Common myeloid progenitor, CD34-positive (primary cell): Measurements from ENCODE around the gene PRSS57.

Experiments used
- CTCF ChIA-PET: fragments of 350-600 bp; sonication (Branson Sonifier 250); formaldehyde crosslinking; loops from one replicate; lab custom pipeline; 2021; ENCODE audit warnings: antibody characterized with exemption; lab: Charles Lee
- POLR2A ChIA-PET: fragments of 350-600 bp; sonication (Branson Sonifier 250); formaldehyde crosslinking; loops from one replicate; lab custom pipeline; 2021; ENCODE audit warnings: antibody characterized with exemption; lab: Charles Lee
- DNase-seq, 3 donors: peaks; one replicate each; pipeline versions ENCODE4 v3.0.0 to v3.0.0-alpha.2; 2013
- H3K27ac ChIP-seq, 2 experiments: 1 replicate in 1 of 2; 2 replicates in 1 of 2; pipeline ENCODE4 v1.7.0; 2013; ENCODE audit warnings: inconsistent platforms in 2 of 2, low read length in 2 of 2, mild to moderate bottlenecking in 2 of 2, low read depth in 1 of 2, moderate library complexity in 1 of 2; ENCODE audit not compliant: severe bottlenecking in 2 of 2, insufficient read depth in 1 of 2, poor library complexity in 1 of 2
- H3K27me3 ChIP-seq, 5 experiments: replicated peaks in 2 of 5; 1 replicate in 3 of 5; 2 replicates in 2 of 5; pipeline versions ENCODE4 v1.6.1 to v1.7.0; 2013; ENCODE audit warnings: low read length in 4 of 5, mild to moderate bottlenecking in 2 of 5, moderate library complexity in 2 of 5, inconsistent platforms in 1 of 5; ENCODE audit not compliant: insufficient read depth in 5 of 5, control insufficient read depth in 4 of 5
- H3K36me3 ChIP-seq, 4 experiments: 1 replicate in 2 of 4; 2 replicates in 2 of 4; pipeline versions ENCODE4 v1.6.1 to v1.7.0; 2013; ENCODE audit warnings: low read length in 3 of 4, control low read depth in 1 of 4, mild to moderate bottlenecking in 1 of 4; ENCODE audit not compliant: control insufficient read depth in 4 of 4, insufficient read depth in 4 of 4
- H3K4me1 ChIP-seq, 4 experiments: 1 replicate in 3 of 4; 2 replicates in 1 of 4; pipeline versions ENCODE4 v1.6.1 to v1.7.1; 2013; ENCODE audit warnings: low read length in 3 of 4, mild to moderate bottlenecking in 3 of 4, control low read depth in 1 of 4, inconsistent platforms in 1 of 4, moderate library complexity in 1 of 4; ENCODE audit not compliant: control insufficient read depth in 4 of 4, insufficient read depth in 4 of 4; ENCODE audit errors: control extremely low read depth in 1 of 4
- H3K4me3 ChIP-seq, 7 experiments: 1 replicate in 4 of 7; 2 replicates in 3 of 7; pipeline versions ENCODE4 v1.5.1 to v1.7.0; 2013; ENCODE audit warnings: mild to moderate bottlenecking in 7 of 7, low read length in 6 of 7, moderate library complexity in 6 of 7, inconsistent platforms in 2 of 7, low read depth in 2 of 7, control low read depth in 1 of 7; ENCODE audit not compliant: insufficient read depth in 4 of 7, control insufficient read depth in 1 of 7; ENCODE audit errors: extremely low read depth in 1 of 7
- H3K9me3 ChIP-seq, 5 experiments: 1 replicate in 4 of 5; 2 replicates in 1 of 5; pipeline versions ENCODE4 v1.6.1 to v1.7.1; 2013; ENCODE audit warnings: low read length in 4 of 5, mild to moderate bottlenecking in 2 of 5, inconsistent platforms in 1 of 5, low read depth in 1 of 5, moderate library complexity in 1 of 5; ENCODE audit not compliant: control insufficient read depth in 4 of 5, insufficient read depth in 2 of 5; ENCODE audit errors: control extremely low read depth in 1 of 5
- WGBS: methylation state at CpG from one replicate; pipeline ENCODE4 v1.1.5; 2013; ENCODE audit not compliant: insufficient coverage; 5-methylcytosine and 5-hydroxymethylcytosine counted together

The PRSS57 gene

DNA sequence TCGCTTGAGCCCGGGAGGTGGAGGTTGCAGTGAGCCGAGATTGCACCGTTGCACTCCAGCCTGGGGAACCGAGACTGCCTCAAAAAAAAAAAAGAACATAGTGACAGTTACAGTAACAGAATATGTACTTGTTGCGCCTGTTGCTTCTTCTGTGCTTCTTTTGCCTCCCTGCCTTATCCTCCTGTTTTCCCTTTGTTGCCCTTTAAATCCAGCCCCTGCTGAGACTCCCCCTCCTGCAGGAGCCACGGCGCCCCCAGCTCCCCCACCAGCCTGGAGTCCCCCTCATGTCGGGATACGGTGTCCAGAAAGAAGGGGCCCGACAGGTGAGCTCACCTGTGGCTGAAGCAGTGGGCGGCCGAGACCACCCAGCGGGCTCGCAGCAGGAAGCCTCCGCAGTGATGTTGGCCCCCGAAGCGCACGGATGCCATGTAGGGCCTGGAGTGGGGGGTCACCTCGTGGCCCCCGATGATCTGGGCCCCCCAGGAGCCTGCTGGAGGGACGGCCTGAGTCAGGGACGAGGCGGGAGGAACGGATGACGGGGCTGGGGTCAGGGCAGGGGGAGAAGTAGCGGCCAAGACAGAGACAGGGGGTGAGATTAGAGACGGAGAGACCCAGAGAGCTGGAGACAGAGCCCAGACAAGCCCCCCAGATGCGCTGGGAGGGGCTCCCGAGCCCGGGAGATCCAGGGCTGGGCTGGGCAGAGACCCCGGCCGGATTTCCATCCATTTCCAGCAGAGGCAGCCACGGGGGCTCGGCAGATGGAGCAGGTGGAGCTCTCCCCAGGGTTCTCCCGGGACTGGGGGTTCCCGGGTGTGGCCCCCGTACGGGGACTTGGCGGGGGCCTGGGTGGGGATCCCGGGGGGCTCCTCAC is 536 bp downstream of the PRSS57 start:
- no peaks in the 10 kb centered on the region for H3K9me3 ChIP-seq
- ChIA-PET CTCF (interaction anchor here (1.2 to 1.4 kb wide), 3 partner anchors 13 to 16 kb away, joined by 3 to 4 read pairs (median 4); no protein-coding TSS in a partner anchor), POLR2A (interaction anchor here (0.6 to 1.7 kb wide), 3 partner anchors 9 to 89 kb away, joined by 3 to 8 read pairs (median 7); no protein-coding TSS in a partner anchor)
- peak overlapping the region; percentile 69 to 92 (median 84) for H3K4me3 ChIP-seq
- H3K27me3 ChIP-seq: no peaks in the 10 kb centered on the region
- 13% methylated on average over 31 of the region's 41 CpGs for WGBS
- H3K4me1 ChIP-seq: peaks cover 0 to 51% (median 43%) of the 10 kb centered on the region in 4 experiments
- peaks cover 0 to 21% (median 12%) of the 10 kb centered on the region in 4 experiments for H3K36me3 ChIP-seq
- DNase-seq: no peak
- H3K27ac ChIP-seq: peak overlapping the region; percentile 90 to 92

- H3K27ac ChIP-seq: no peak overlapping the region
- H3K4me3 ChIP-seq: no peak overlapping the region
- 90% methylated on average over 11 of the region's 18 CpGs for WGBS
- H3K36me3 ChIP-seq: peaks cover 0 to 61% (median 43%) of the 10 kb centered on the region in 4 experiments
- H3K4me1 ChIP-seq: peaks cover 0 to 19% (median 9%) of the 10 kb centered on the region in 4 experiments
- DNase-seq: no peak
- no peaks in the 10 kb centered on the region for H3K27me3 ChIP-seq
- no peaks in the 10 kb centered on the region for H3K9me3 ChIP-seq
- ChIA-PET CTCF (interaction anchor here (0.6 to 1.6 kb wide), 3 partner anchors 9 to 68 kb away, joined by 3 to 4 read pairs (median 3); no protein-coding TSS in a partner anchor), POLR2A (no interaction called here)
These were observed 5.0 kb downstream of the PRSS57 start for GRCh38 chr19:690203-690602.

DNA sequence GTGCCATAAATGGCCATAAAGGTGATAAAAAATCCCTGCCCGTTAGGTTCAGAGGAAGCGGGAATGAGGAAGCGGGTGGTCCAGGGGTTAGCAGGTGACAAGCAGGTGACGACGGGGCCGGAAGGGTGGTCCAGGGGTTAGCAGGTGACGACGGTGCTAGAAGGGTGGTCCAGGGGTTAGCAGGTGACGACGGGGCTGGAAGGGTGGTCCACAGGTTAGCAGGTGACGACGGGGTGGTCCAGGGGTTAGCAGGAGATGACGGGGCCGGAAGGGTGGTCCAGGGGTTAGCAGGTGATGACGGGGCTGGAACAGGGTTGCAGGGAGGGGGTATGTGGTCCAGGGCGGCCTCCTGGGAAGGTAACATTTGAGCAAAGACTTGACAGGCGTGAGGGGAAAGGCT is 6.3 kb downstream of the PRSS57 start:
- ChIA-PET POLR2A (no interaction called here), CTCF (interaction anchor here (1.6 kb wide), 1 partner anchor 15 kb away, joined by 5 read pairs; no protein-coding TSS in a partner anchor)
- H3K4me1 ChIP-seq: peaks cover 0 to 10% (median 7%) of the 10 kb centered on the region in 4 experiments
- no peak for DNase-seq
- no peak overlapping the region for H3K27ac ChIP-seq
- no peaks in the 10 kb centered on the region for H3K9me3 ChIP-seq
- H3K4me3 ChIP-seq: no peak overlapping the region
- 88% methylated on average over 17 of the region's 17 CpGs for WGBS
- peaks cover 0 to 64% (median 45%) of the 10 kb centered on the region in 4 experiments for H3K36me3 ChIP-seq
- H3K27me3 ChIP-seq: no peaks in the 10 kb centered on the region

GRCh38 chr19:688214-688613 is 7.0 kb downstream of the PRSS57 start:
- H3K9me3 ChIP-seq: no peaks in the 10 kb centered on the region
- WGBS: 99% methylated on average over 7 of the region's 15 CpGs
- CTCF ChIA-PET: interaction anchor here (1.6 kb wide), 1 partner anchor 15 kb away, joined by 5 read pairs; no protein-coding TSS in a partner anchor
- H3K36me3 ChIP-seq: peaks cover 0 to 64% (median 45%) of the 10 kb centered on the region in 4 experiments
- no peak overlapping the region for H3K4me3 ChIP-seq
- no peak for DNase-seq
- POLR2A ChIA-PET: interaction anchor here (2.1 kb wide), 1 partner anchor 15 kb away, joined by 6 read pairs; no protein-coding TSS in a partner anchor
- H3K4me1 ChIP-seq: peaks cover 0 to 5% (median 2%) of the 10 kb centered on the region in 4 experiments
- H3K27me3 ChIP-seq: no peaks in the 10 kb centered on the region
- no peak overlapping the region for H3K27ac ChIP-seq

DNA sequence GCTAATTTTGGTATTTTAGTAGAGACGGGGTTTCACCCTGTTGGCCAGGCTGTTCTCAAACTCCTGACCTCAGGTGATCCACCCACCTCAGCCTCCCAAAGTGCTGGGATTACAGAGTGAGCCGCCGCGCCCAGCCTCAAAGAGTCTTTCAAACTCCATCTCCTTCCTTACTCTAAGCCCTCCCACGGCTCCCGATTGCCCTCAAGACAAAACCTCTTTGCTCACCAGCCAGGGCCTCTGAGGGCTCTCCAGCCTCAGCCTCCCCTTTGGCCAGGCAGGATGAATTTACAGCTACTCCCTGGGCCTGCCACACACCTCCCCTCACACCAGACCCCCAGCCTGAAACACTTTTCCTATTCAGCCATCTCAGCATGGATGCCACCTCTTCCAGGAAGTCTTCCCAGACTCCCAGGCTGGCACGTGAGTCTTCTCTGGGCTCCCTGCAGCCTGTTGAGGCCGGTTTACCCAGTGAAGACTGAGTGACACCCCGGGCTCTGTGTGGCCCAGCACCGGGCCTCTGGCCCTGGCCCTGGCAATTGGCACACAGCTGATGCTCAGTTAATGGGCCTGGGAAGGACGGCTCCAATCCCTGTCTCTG is 7.6 kb downstream of the PRSS57 start:
- DNase-seq: no peak
- POLR2A ChIA-PET: interaction anchor here (0.9 to 2.1 kb wide), 2 partner anchors 12 to 15 kb away, joined by 4 to 6 read pairs; no protein-coding TSS in a partner anchor
- Histone ChIP-seq H3K27ac (no peak overlapping the region), H3K4me3 (no peak overlapping the region), H3K36me3 (peaks cover 0 to 62% (median 45%) of the 10 kb centered on the region in 4 experiments), H3K27me3 (no peaks in the 10 kb centered on the region), H3K4me1 (peaks cover 0 to 3% (median 0%) of the 10 kb centered on the region in 4 experiments), H3K9me3 (no peaks in the 10 kb centered on the region)
- CTCF ChIA-PET: no interaction called here
- WGBS: 96% methylated on average over 11 of the region's 11 CpGs

GRCh38 chr19:686589-687297 is 8.5 kb downstream of the PRSS57 start:
- no peaks in the 10 kb centered on the region for H3K9me3 ChIP-seq
- peaks cover 0 to 3% (median 1%) of the 10 kb centered on the region in 4 experiments for H3K4me1 ChIP-seq
- H3K27ac ChIP-seq: no peak overlapping the region
- ChIA-PET CTCF (interaction anchor here (1.0 kb wide), 1 partner anchor 17 kb away, joined by 4 read pairs; no protein-coding TSS in a partner anchor), POLR2A (interaction anchor here (0.9 to 2.1 kb wide), 2 partner anchors 13 to 16 kb away, joined by 4 to 6 read pairs; no protein-coding TSS in a partner anchor)
- no peak overlapping the region for H3K4me3 ChIP-seq
- peaks cover 0 to 63% (median 43%) of the 10 kb centered on the region in 4 experiments for H3K36me3 ChIP-seq
- no peaks in the 10 kb centered on the region for H3K27me3 ChIP-seq
- no peak for DNase-seq
- WGBS: 91% methylated on average over 15 of the region's 17 CpGs
